ENCODE data around the gene SHFL. TPM values are rescaled to one million over a fixed set of nuclear protein-coding genes. Genes with fewer than 3 reads are reported as not detected.

The SHFL gene
- total and polyA plus RNA-seq, 2 of the 4 experiments (the other 2 are of a cell fraction) = 9.0 to 32.1 TPM

- H4K8ac ChIP-seq (ENCODE audit: low read depth in 2 of 2, low read length in 2 of 2) = no peak overlapping the region
- peaks cover 10% of the 10 kb centered on the region for H3K27me3 ChIP-seq (ENCODE audit: control insufficient read depth, insufficient read depth, low read length)
- H2BK120ac ChIP-seq (ENCODE audit: low read depth, low read length) = no peak overlapping the region
- H2BK5ac ChIP-seq (ENCODE audit: low read depth, low read length, poor library complexity, severe bottlenecking) = no peak overlapping the region
- no peak overlapping the region for H4K91ac ChIP-seq (ENCODE audit: insufficient read depth, low read depth, low read length)
- peaks cover 7% of the 10 kb centered on the region; the same call in 1 of the 2 replicates for H3K9me3 ChIP-seq (ENCODE audit: control insufficient read depth, insufficient read depth, low read length)
- no peak overlapping the region for H2AK5ac ChIP-seq (ENCODE audit: low read depth, low read length)
- no peak overlapping the region for H4K5ac ChIP-seq (ENCODE audit: low read depth, low read length)
- no peaks in the 10 kb centered on the region for H3K4me1 ChIP-seq (ENCODE audit: control insufficient read depth, insufficient read depth, low read length)
- H3K14ac ChIP-seq (replicated peaks; ENCODE audit: low read depth, low read length) = no peak overlapping the region
- no peak overlapping the region for H3K56ac ChIP-seq (ENCODE audit: extremely low read depth, insufficient read depth, low read length)
- H2BK15ac ChIP-seq (ENCODE audit: low read depth, low read length) = no peak overlapping the region
- no peak for TF ChIP-seq MXI1 (IDR thresholded peaks at IDR 0.05; ENCODE audit: borderline replicate concordance, low read depth, low read length)
- no peak for TF ChIP-seq CEBPB (IDR thresholded peaks at IDR 0.05; ENCODE audit: low read depth, low read length)
- TF ChIP-seq BHLHE40 (IDR thresholded peaks at IDR 0.05; ENCODE audit: low read depth, low read length) = no peak
- no peak for TF ChIP-seq MAZ (IDR thresholded peaks at IDR 0.05; ENCODE audit: borderline replicate concordance, low read depth, low read length)
- TF ChIP-seq RCOR1 (IDR thresholded peaks at IDR 0.05; ENCODE audit: insufficient replicate concordance, low read length) = no peak
- no peak for TF ChIP-seq RFX5 (IDR thresholded peaks at IDR 0.05; ENCODE audit: low read depth, low read length)
- no peak for TF ChIP-seq MAFK (IDR thresholded peaks at IDR 0.05; ENCODE audit: low read depth, low read length)
- no peak for TF ChIP-seq SMC3 (IDR thresholded peaks at IDR 0.05; ENCODE audit: low read depth, low read length)
- no peak for TF ChIP-seq ELK1 (IDR thresholded peaks at IDR 0.05; ENCODE audit: borderline replicate concordance, low read depth, low read length)
- TF ChIP-seq POLR2A (IDR thresholded peaks at IDR 0.05; ENCODE audit: low read depth, low read length) = no peak
- in situ Hi-C loops (cut with MboI; ENCODE audit: low sequenced_read_pairs) = no loop called here
- no peak overlapping the region for H3K18ac ChIP-seq (ENCODE audit: low read depth, low read length)
- H3K4me3 ChIP-seq (ENCODE audit: insufficient read depth, low read depth, low read length) = no peak overlapping the region
- H3K4me2 ChIP-seq (ENCODE audit: low read depth, low read length) = no peak overlapping the region
- H3K36me3 ChIP-seq (ENCODE audit: control insufficient read depth, insufficient read depth, low read length) = no peaks in the 10 kb centered on the region
- ChIA-PET POLR2A (ENCODE audit: unreplicated experiment) (interaction anchor here (0.7 kb wide), 1 partner anchor 229 kb away, joined by 4 read pairs; no protein-coding TSS in a partner anchor), CTCF (no interaction called here)
- BruUV-seq (replicated peaks) = no TSS peak
- no peak overlapping the region for H3K4ac ChIP-seq (ENCODE audit: low read depth, low read length)
- H3K9me1 ChIP-seq (ENCODE audit: insufficient read depth, low read length) = no peaks in the 10 kb centered on the region
- no peak overlapping the region for H3K23ac ChIP-seq (ENCODE audit: low read depth, low read length)
- 60% methylated on average over 4 of the region's 6 CpGs; no CpG with 5 or more reads in 1 of the 2 experiments for WGBS, 2 experiments (ENCODE audit: extremely low coverage in 2 of 2, insufficient read length in 1 of 2)
- dilution Hi-C loops (cut with HindIII; ENCODE audit: low sequenced_read_pairs, unreplicated experiment) = no loop called here
- no peak overlapping the region for H2AFZ ChIP-seq (replicated peaks; ENCODE audit: low read length, poor library complexity)
- ATAC-seq (ENCODE audit: low read depth) (no peak), DNase-seq (no peak)
- intact Hi-C loops (cut with micrococcal nuclease) = no loop called here
- no peak overlapping the region for H2AK9ac ChIP-seq (replicated peaks; ENCODE audit: low read depth, low read length, poor library complexity)
- no peak overlapping the region for H2BK20ac ChIP-seq (ENCODE audit: low read depth, low read length)
- H4K20me1 ChIP-seq (ENCODE audit: insufficient read depth, low read length) = no peaks in the 10 kb centered on the region
- H3K9ac ChIP-seq (ENCODE audit: low read depth, low read length) = no peak overlapping the region
- H3K79me1 ChIP-seq (ENCODE audit: low read depth in 1 of 2, low read length in 2 of 2) = no peaks in the 10 kb centered on the region
- no peak overlapping the region for H3K27ac ChIP-seq (ENCODE audit: insufficient read depth, low read length)
Observed at GRCh38 chr19:10076535-10076934, 9.6 kb upstream of the SHFL start.

All from IMR-90 (cell line).